HepG2 (cell line): ENCODE measurements around the gene DNPEP. TPM values are rescaled to one million over a fixed set of nuclear protein-coding genes. Genes with fewer than 3 reads are reported as not detected.

Experiments
- ATAC-seq: fragments of 200-7000 bp; cut with Tn5 transposase; 3 replicates; pipeline ENCODE4 v1.9.1; 2020; ENCODE audit warnings: mild to moderate bottlenecking, moderate library complexity
- BruUV-seq: library from RNA; stranded (reverse); fragments of 400-500 nt; replicated peaks from 2 replicates; lab custom pipeline; 2021; lab: Mats Ljungman, UMichigan
- CTCF ChIA-PET: fragments of 300-600 bp; formaldehyde crosslinking; extraction: SDS; loops from one replicate; lab custom pipeline; 2021; ENCODE audit warnings: low total read pairs, inconsistent platforms, low intra/inter-chr PET ratio; lab: Yijun Ruan, JAX
- POLR2A ChIA-PET: fragments of 350-600 bp; sonication (Branson Sonifier 250); formaldehyde crosslinking; loops from one replicate; lab custom pipeline; 2020; ENCODE audit warnings: antibody characterized with exemption, inconsistent platforms; lab: Yijun Ruan, JAX
- DNase-seq: peaks from one replicate; pipeline ENCODE4 v3.0.0-alpha.2; 2015; ENCODE audit warnings: low spot score
- FAIRE-seq: peaks from 3 replicates; lab custom pipeline; 2011; peaks lifted over from hg19 to GRCh38; lab: Jason Lieb, UNC
- H2AFZ ChIP-seq: one replicate; pipeline ENCODE4 v1.6.1; 2011; ENCODE audit warnings: low read length, inconsistent platforms
- H3K27ac ChIP-seq: fragments of 300-600 bp; 3 replicates; pipeline ENCODE4 v1.8.0; 2011; ENCODE audit warnings: mixed run types, mild to moderate bottlenecking, mixed read lengths, low read length, inconsistent platforms; ENCODE audit not compliant: insufficient read depth; ENCODE audit errors: extremely low read length
- H3K27me3 ChIP-seq, 2 experiments: fragments of 200-600 bp in 1 of 2; 2 replicates in 1 of 2; 3 replicates in 1 of 2; pipeline versions ENCODE4 v1.6.0 to v1.8.0; 2011; ENCODE audit warnings: low read length in 2 of 2, mild to moderate bottlenecking in 2 of 2, moderate library complexity in 2 of 2, inconsistent platforms in 1 of 2; ENCODE audit not compliant: insufficient read depth in 2 of 2, control insufficient read depth in 1 of 2
- H3K36me3 ChIP-seq, 2 experiments: fragments of 200-600 bp in 1 of 2; replicated peaks in 1 of 2; 2 replicates in 1 of 2; 3 replicates in 1 of 2; pipeline versions ENCODE4 v1.5.1 to v1.8.0; 2011; ENCODE audit warnings: low read length in 2 of 2, inconsistent platforms in 1 of 2; ENCODE audit not compliant: insufficient read depth in 2 of 2, control insufficient read depth in 1 of 2
- H3K4me1 ChIP-seq: 2 replicates; pipeline ENCODE4 v1.5.1; 2012; ENCODE audit warnings: low read length, inconsistent platforms; ENCODE audit not compliant: insufficient read depth
- H3K4me2 ChIP-seq: 2 replicates; pipeline ENCODE4 v1.6.0; 2011; ENCODE audit warnings: low read depth, low read length, inconsistent platforms
- H3K4me3 ChIP-seq, 3 experiments: fragments of 200-600 bp in 1 of 3; sonication (generic), shearing (Covaris generic) in 1 of 3; replicated peaks in 1 of 3; 2 replicates each; pipeline ENCODE4 v1.5.1; 2011 to 2016; ENCODE audit warnings: low read length in 3 of 3, inconsistent platforms in 2 of 3, low read depth in 2 of 3, mild to moderate bottlenecking in 2 of 3, control low read depth in 1 of 3, mixed read lengths in 1 of 3; ENCODE audit not compliant: insufficient read depth in 1 of 3
- H3K79me2 ChIP-seq: one replicate; pipeline ENCODE4 v1.6.1; 2011; ENCODE audit warnings: low read length, inconsistent platforms; ENCODE audit not compliant: insufficient read depth
- H3K9ac ChIP-seq: 2 replicates; pipeline ENCODE4 v1.6.0; 2011; ENCODE audit warnings: mild to moderate bottlenecking, low read depth, low read length, inconsistent platforms; ENCODE audit not compliant: insufficient read depth
- H3K9me3 ChIP-seq: 2 replicates; pipeline ENCODE4 v1.5.1; 2012; ENCODE audit warnings: mild to moderate bottlenecking, low read length
- H4K20me1 ChIP-seq: 2 replicates; pipeline ENCODE4 v1.6.0; 2011; ENCODE audit warnings: inconsistent platforms, mild to moderate bottlenecking, low read length, moderate library complexity; ENCODE audit not compliant: insufficient read depth
- ADNP ChIP-seq: sonication (generic); formaldehyde crosslinking; IDR thresholded peaks from 2 replicates; pipeline ENCODE4 v1.4.0; 2020; ENCODE audit warnings: missing genetic modification reagents
- CBX1 ChIP-seq: IDR thresholded peaks from one replicate; pipeline ENCODE4 v1.6.1; 2016; ENCODE audit warnings: antibody characterized with exemption, low read depth
- E2F2 ChIP-seq: sonication (generic); formaldehyde crosslinking; IDR thresholded peaks from 2 replicates; pipeline ENCODE4 v1.4.0; 2020; ENCODE audit warnings: missing genetic modification reagents, borderline replicate concordance
- KDM3A ChIP-seq: IDR thresholded peaks from 2 replicates; pipeline ENCODE4 v1.6.1; 2018; ENCODE audit warnings: low read depth, missing compliant biosample characterization
- KDM5B ChIP-seq: sonication (generic); formaldehyde crosslinking; IDR thresholded peaks from 2 replicates; pipeline ENCODE4 v1.4.0; 2020; ENCODE audit warnings: missing genetic modification reagents, mild to moderate bottlenecking, borderline replicate concordance
- KMT2A ChIP-seq: sonication (generic); formaldehyde crosslinking; IDR thresholded peaks from 2 replicates; pipeline ENCODE4 v1.4.0; 2020; ENCODE audit warnings: missing genetic modification reagents
- MTERF4 ChIP-seq: sonication (generic); formaldehyde crosslinking; IDR thresholded peaks from 2 replicates; pipeline ENCODE4 v1.8.0; 2023; ENCODE audit warnings: mild to moderate bottlenecking, missing genetic modification reagents
- NCOA1 ChIP-seq: sonication (generic); formaldehyde crosslinking; IDR thresholded peaks from 2 replicates; pipeline ENCODE4 v1.9.0; 2021; ENCODE audit warnings: missing genetic modification reagents
- NFIB ChIP-seq: sonication (generic); formaldehyde crosslinking; IDR thresholded peaks from 2 replicates; pipeline ENCODE4 v1.9.0; 2021; ENCODE audit warnings: missing genetic modification reagents, mild to moderate bottlenecking, borderline replicate concordance
- RAD21 ChIP-seq: fragments of 450-650 bp; formaldehyde crosslinking; IDR thresholded peaks from 2 replicates; pipeline ENCODE4 v1.5.0; 2020; ENCODE audit warnings: mild to moderate bottlenecking
- REPIN1 ChIP-seq: sonication (generic); formaldehyde crosslinking; IDR thresholded peaks from 2 replicates; pipeline ENCODE4 v1.8.0; 2022; ENCODE audit warnings: missing genetic modification reagents, low read depth, mild to moderate bottlenecking, borderline replicate concordance
- RNF219 ChIP-seq: sonication (generic); formaldehyde crosslinking; IDR thresholded peaks from 2 replicates; pipeline ENCODE4 v1.5.0; 2020; ENCODE audit warnings: mild to moderate bottlenecking, missing genetic modification reagents
- TERF1 ChIP-seq: sonication (generic); formaldehyde crosslinking; IDR thresholded peaks from 2 replicates; pipeline ENCODE4 v1.8.0; 2022; ENCODE audit warnings: mild to moderate bottlenecking, missing genetic modification reagents, moderate library complexity
- ZNF484 ChIP-seq: sonication (generic); formaldehyde crosslinking; IDR thresholded peaks from 2 replicates; pipeline ENCODE4 v1.5.1; 2020; ENCODE audit warnings: mild to moderate bottlenecking, low read depth, missing genetic modification reagents, borderline replicate concordance
- ZNF605 ChIP-seq: sonication (generic); formaldehyde crosslinking; IDR thresholded peaks from 2 replicates; pipeline ENCODE4 v1.8.0; 2022; ENCODE audit warnings: mild to moderate bottlenecking, missing genetic modification reagents
- ZNF768 ChIP-seq: sonication (generic); formaldehyde crosslinking; IDR thresholded peaks from 2 replicates; pipeline ENCODE4 v1.4.0; 2020; ENCODE audit warnings: missing genetic modification reagents
- ZNF788 ChIP-seq: sonication (generic); formaldehyde crosslinking; IDR thresholded peaks from 2 replicates; pipeline ENCODE4 v1.5.0; 2020; ENCODE audit warnings: mild to moderate bottlenecking, missing genetic modification reagents, borderline replicate concordance
- WGBS: methylation state at CpG from one replicate; pipeline ENCODE4 v1.1.6; 2017; ENCODE audit warnings: low lambda C conversion rate; 5-methylcytosine and 5-hydroxymethylcytosine counted together
- in situ Hi-C: cut with HindIII; loops from 2 replicates; pipeline ENCODE4 v1.10.0; 2017; ENCODE audit warnings: low pct_unique_long_range_greater_than_20kb; ENCODE audit not compliant: extremely low pct_ligation_motif_present
- intact Hi-C: fragments of 100-400 bp; cut with micrococcal nuclease; formaldehyde crosslinking; loops from one replicate; pipeline ENCODE4 v1.10.0; 2022; ENCODE audit not compliant: unreplicated experiment
- polyA plus RNA-seq, 8 experiments: library from polyadenylated mRNA; depleted of rRNA in 3 of 8; stranded (reverse) in 7 of 8; unstranded in 1 of 8; fragments of >200 nt; fragmentation: Illumina TruSeq in 4 of 8; extraction: Trizol in 4 of 8; gene quantifications; 2 replicates each; pipeline versions ENCODE4 v1.2.1 to v1.2.3, GENCODE V29; 2011 to 2016; ENCODE audit warnings: low read depth in 4 of 8, missing spikeins in 1 of 8, mixed read lengths in 1 of 8; ENCODE audit not compliant: insufficient read depth in 1 of 8
- total RNA-seq, 5 experiments: library from RNA; depleted of rRNA; stranded (reverse); fragments of >200 nt; fragmentation: Illumina TruSeq; extraction: Trizol; gene quantifications; 2 replicates each; pipeline ENCODE4 v1.2.3, GENCODE V29; 2016; ENCODE audit warnings: low read depth in 1 of 5

Gene DNPEP
- total and polyA plus RNA-seq, 2 of the 13 experiments (the other 11 are each of a cell fraction or from before 2014, with no cell fraction given) = 104 to 109 TPM

GRCh38 chr2:219331560-219332213, 56.0 kb downstream of the DNPEP start (continued):
- 0 out of 2 replicates have a peak, but pooled peaks have one; percentile 66 for TF ChIP-seq MTERF4 (CRISPR knock-in tag)
- TF ChIP-seq RAD21 (CRISPR knock-in tag) = no peak
- no peak for TF ChIP-seq KMT2A (CRISPR knock-in tag)
- peak; percentile 83 for TF ChIP-seq ZNF768 (CRISPR knock-in tag)
- TF ChIP-seq CBX1 = peak; percentile 30
- TF ChIP-seq KDM3A = 0 out of 2 replicates have a peak, but pooled peaks have one; percentile 66
- TF ChIP-seq REPIN1 (CRISPR knock-in tag) = peak; percentile 49; the same call in 1 of the 2 replicates
- TF ChIP-seq ZNF605 (CRISPR knock-in tag) = peak; percentile 70; the same call in 1 of the 2 replicates

GRCh38 chr2:219327719-219328118, 60.0 kb downstream of the DNPEP start:
- FAIRE-seq (no peak), ATAC-seq (no peak), DNase-seq (no peak)
- intact Hi-C loops = no loop called here
- CTCF ChIA-PET = no interaction called here
- peaks cover 0 to 14% of the 10 kb centered on the region in 2 experiments; a peak in 4 of 5 replicates for H3K27me3 ChIP-seq
- H3K27ac ChIP-seq = no peak overlapping the region
- no peaks in the 10 kb centered on the region for H3K36me3 ChIP-seq
- peaks cover 8% of the 10 kb centered on the region; the same call in 1 of the 2 replicates for H4K20me1 ChIP-seq
- no peaks in the 10 kb centered on the region for H3K9me3 ChIP-seq
- no peak overlapping the region for H3K9ac ChIP-seq
- 8% methylated on average over 2 of the region's 2 CpGs for WGBS
- in situ Hi-C loops = no loop called here
- H2AFZ ChIP-seq = no peak overlapping the region
- H3K4me3 ChIP-seq = no peak overlapping the region
- BruUV-seq = no TSS peak
- H3K4me1 ChIP-seq = no peaks in the 10 kb centered on the region
- H3K4me2 ChIP-seq = no peak overlapping the region
- POLR2A ChIA-PET = no interaction called here
- H3K79me2 ChIP-seq = no peaks in the 10 kb centered on the region
- TF ChIP-seq KDM5B (no peak), ADNP (CRISPR knock-in tag) (no peak), ZNF484 (CRISPR knock-in tag) (no peak), TERF1 (CRISPR knock-in tag) (no peak), ZNF788 (no peak), RNF219 (no peak), NFIB (CRISPR knock-in tag) (no peak), E2F2 (CRISPR knock-in tag) (no peak), NCOA1 (CRISPR knock-in tag) (no peak)
